Activated T-cell treated with anti-CD3 and anti-CD28 coated beads, Interleukin-2, amount 50 U/mL, for 4 hours (primary cell): Measurements from ENCODE around the gene MFSD1. TPM values are rescaled to one million over a fixed set of nuclear protein-coding genes. Genes with fewer than 3 reads are reported as not detected.

Experiments
- ATAC-seq, 2 donors: fragments of 200-7000 bp; cut with Tn5 transposase; one replicate each; pipeline ENCODE4 v1.10.0; 2021
- DNase-seq: peaks from one replicate; pipeline ENCODE4 v3.0.0-alpha.2; 2020
- H3K27me3 Mint-ChIP-seq: one replicate; pipeline ENCODE4 v1.8.0; 2021; ENCODE audit warnings: low read depth, mixed read lengths
- H3K36me3 Mint-ChIP-seq: one replicate; pipeline ENCODE4 v1.8.0; 2022; ENCODE audit warnings: mixed read lengths; ENCODE audit not compliant: insufficient read depth
- H3K4me1 Mint-ChIP-seq: one replicate; pipeline ENCODE4 v1.8.0; 2021; ENCODE audit warnings: low read depth, mixed read lengths
- H3K4me3 Mint-ChIP-seq: one replicate; pipeline ENCODE4 v1.8.0; 2021; ENCODE audit warnings: mild to moderate bottlenecking, moderate library complexity, mixed read lengths
- H3K9me3 Mint-ChIP-seq: one replicate; pipeline ENCODE4 v1.8.0; 2021; ENCODE audit warnings: mixed read lengths
- total RNA-seq, 3 donors: library from RNA; stranded (reverse); gene quantifications; one replicate each; pipeline ENCODE4 v1.2.1, GENCODE V29; 2021

MFSD1 gene
- total RNA-seq, 3 donors from 2014 or later, result 19.8 to 25.2 (median 20.2) TPM

DNA sequence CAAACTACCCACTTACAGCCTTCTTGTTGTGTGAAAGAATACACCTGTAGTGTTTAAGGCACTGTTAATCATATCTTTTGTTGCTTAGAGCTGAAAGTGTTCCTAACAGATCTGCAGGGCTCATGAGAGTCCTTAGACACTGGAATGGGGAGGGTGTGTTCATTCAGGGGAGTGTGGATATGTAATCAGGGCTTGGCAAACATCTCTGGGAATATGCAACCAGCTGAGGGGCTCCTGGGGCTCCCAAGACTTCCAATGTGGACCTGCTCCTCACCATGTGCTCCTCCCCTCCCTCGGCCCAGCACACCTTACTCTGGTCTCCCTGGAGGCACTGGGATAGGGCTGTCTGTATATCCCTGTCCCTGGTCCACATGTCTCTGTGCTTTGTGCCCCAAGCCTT is 30.3 kb upstream of the MFSD1 start:
- H3K4me1 Mint-ChIP-seq, result peaks cover 3% of the 10 kb centered on the region
- ATAC-seq (no peak), DNase-seq (no peak)
- no peaks in the 10 kb centered on the region for H3K9me3 Mint-ChIP-seq
- peaks cover 5% of the 10 kb centered on the region for H3K36me3 Mint-ChIP-seq
- H3K27me3 Mint-ChIP-seq, result no peaks in the 10 kb centered on the region
- H3K4me3 Mint-ChIP-seq, result no peak overlapping the region

DNA sequence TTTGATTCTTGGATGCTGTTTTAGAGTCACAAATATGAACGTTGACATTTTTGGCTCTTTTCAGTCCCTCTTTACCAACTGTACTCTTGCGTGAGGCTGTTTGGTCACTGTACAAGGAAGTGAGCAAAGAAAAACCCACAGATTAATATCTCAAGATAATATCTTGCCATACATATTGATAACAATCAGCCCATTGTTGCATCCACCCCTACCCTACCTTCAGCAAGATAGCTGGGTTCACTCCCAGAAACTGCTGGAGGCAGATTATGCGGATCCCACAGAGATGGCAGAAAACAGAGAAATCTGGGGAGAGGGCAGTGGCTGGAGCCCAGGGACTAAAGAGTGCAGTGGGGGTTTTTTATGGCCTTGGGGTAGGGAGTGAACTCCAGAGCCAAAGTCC is 29.9 kb upstream of the MFSD1 start:
- peaks cover 5% of the 10 kb centered on the region for H3K36me3 Mint-ChIP-seq
- no peaks in the 10 kb centered on the region for H3K27me3 Mint-ChIP-seq
- no peaks in the 10 kb centered on the region for H3K9me3 Mint-ChIP-seq
- H3K4me1 Mint-ChIP-seq, result peaks cover 3% of the 10 kb centered on the region
- ATAC-seq (no peak), DNase-seq (no peak)
- H3K4me3 Mint-ChIP-seq, result no peak overlapping the region

DNA sequence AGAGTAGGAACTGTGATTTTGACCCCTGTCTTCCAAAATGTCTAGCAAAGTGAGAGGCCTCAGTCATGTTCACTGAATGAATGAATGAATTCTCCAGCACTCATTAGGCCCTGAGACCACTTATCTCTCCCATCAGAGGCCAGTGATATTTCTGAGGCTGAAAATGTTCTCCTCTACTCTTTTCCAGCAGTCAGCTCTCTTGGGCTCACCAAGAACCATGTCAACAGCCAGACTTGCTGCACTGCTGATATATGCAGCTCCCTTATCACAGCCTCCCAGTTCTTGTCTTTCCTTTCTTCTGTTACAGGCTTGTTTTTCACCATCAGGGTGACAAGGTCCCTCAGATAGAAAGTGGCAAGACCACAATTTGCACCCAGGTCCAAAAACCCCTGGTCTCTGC is 28.7 kb upstream of the MFSD1 start:
- H3K36me3 Mint-ChIP-seq, result peaks cover 5% of the 10 kb centered on the region
- ATAC-seq, result no peak
- H3K4me3 Mint-ChIP-seq, result no peak overlapping the region
- no peak for DNase-seq
- no peaks in the 10 kb centered on the region for H3K27me3 Mint-ChIP-seq
- no peaks in the 10 kb centered on the region for H3K9me3 Mint-ChIP-seq
- H3K4me1 Mint-ChIP-seq, result peaks cover 3% of the 10 kb centered on the region

DNA sequence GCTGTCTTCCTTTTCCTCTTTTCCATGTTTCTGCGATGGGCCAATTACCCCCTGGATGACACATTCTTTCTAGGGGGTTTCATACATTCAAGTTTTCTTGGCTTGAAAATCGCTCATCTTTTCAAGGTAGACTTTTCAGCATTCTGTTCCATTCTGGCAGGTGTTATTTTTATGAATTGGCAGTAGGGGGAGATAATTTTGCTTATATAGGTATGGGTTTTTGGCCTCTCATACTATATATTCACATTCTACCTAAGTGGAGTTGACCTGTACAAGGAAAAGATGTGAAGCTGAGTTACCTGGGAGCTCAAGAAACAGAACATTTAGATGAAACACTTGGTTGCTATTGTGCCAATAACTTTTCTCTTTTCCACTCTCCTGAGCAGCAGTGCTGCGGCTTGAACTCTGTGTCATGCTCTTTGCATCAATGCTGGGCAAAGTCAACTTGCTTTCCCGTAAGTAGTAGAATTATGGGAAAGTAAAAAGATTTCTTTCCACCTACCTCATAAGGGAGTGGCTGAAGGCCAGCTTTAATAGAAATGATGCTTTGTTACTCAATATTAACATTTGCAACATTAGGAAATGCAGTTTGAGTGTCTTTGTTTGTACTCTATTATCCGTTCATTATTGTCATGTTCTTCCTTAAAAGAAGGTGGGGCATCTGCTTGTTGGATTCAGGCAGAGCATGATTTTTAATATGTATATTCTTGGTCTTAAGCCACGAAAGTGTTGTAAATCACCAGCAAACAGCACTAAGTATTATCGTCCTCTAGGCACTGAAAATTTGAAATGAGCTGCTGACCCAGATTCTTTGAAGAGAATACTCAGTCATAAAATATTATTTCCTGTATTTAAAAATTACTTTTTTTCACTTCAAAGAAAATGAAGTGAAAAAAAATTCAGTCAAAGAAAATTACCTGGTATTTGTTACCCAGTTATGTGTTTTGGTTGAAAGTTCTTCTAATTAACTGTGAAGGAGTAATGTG is 27.7 kb upstream of the MFSD1 start:
- ATAC-seq, result no peak
- no peaks in the 10 kb centered on the region for H3K27me3 Mint-ChIP-seq

DNA sequence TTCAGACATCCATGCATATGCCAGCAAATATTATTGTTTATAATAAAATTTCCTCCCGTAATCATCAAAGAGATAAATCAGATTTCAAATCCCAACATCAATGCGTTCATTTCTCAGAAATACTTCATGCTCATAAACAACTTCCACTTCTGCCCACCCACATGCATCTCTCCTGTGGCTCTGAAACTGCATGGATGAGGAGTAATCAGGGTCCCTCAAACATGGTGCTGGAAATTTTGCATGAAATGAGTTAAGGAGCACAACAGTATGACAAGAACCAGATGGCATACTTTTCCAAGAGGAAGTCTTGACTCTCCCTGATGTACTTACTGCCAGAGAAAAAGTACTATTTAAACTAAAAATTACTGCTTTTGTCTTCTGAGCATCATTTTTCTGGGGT is 26.9 kb upstream of the MFSD1 start:
- no peak for DNase-seq

More for the DNA sequence above, 27.7 kb upstream of the MFSD1 start:
- Mint-ChIP-seq H3K9me3 (no peaks in the 10 kb centered on the region), H3K36me3 (peaks cover 5% of the 10 kb centered on the region), H3K4me1 (peaks cover 3% of the 10 kb centered on the region), H3K4me3 (no peak overlapping the region)
- DNase-seq, result no peak

DNA sequence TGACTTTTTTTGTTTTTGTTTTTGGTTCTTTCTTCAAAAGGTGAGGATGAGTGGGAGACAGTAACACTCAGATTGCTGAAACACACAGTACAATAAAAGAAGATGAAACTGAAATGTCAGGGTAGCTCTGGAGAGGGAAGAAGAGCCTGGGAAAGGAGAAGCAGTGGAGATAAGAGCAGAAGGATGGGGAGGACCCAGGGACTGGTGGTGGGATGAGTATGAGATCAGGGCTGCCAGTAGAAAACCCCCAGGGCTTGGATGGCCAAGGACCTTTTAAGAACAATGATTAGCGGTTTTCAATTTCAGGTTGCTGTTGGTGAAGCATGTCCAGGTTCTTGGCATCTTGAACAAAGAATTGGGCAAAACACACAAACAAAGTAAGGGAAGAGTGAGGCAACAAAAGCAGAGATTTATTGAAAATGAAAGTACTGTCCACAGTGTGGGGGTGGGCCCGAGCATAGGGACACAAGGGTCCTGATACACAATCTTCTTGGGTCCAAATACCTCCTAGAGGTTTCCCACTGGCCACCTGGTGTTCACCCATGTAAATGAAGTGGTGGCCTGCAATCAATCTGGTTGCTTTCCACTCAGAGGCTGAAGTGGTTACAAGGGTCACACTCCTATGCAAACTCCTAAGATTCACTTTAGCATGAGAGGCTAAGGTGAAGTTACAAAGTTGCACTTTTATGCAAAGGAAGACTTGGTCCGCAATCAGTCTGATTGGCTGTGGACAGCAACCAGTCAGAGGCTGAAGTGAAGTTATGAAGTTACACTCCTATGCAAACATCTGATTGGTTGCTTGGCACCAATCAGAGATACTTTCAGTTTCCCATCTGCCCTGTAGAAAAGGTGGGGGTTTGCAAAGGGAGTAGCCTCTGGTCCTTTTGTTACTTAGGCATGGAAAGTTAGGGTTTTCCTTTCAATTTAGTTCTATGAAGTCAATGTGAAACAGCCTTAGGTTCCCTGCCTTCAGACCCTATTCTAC is 26.1 kb upstream of the MFSD1 start:
- ATAC-seq, result no peak
- H3K9me3 Mint-ChIP-seq, result no peaks in the 10 kb centered on the region

More for the DNA sequence above, 26.9 kb upstream of the MFSD1 start:
- Mint-ChIP-seq H3K4me1 (peaks cover 3% of the 10 kb centered on the region), H3K4me3 (no peak overlapping the region), H3K27me3 (no peaks in the 10 kb centered on the region), H3K9me3 (no peaks in the 10 kb centered on the region), H3K36me3 (peaks cover 2% of the 10 kb centered on the region)
- no peak for ATAC-seq

DNA sequence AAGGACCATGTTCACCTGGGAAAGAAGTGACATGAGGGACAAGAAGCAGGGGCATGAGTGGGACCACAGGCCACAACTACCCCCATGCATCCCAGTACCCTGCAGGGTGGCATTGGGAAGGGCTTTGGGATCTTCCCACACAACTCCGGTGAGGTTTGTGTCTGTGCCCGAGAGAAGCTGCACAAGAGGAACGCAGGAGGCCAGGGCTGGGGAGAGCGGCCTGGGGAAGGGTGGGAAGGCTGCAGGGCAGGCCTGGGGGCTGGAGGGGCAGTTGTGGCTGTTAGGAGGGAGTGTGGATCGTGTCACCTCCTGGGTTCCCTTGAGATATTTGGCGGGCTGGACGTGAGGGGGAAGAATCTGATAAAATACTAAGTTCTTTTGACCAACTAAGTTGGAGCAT is 25.3 kb upstream of the MFSD1 start:
- peaks cover 3% of the 10 kb centered on the region for H3K4me1 Mint-ChIP-seq
- ATAC-seq (no peak), DNase-seq (no peak)
- no peaks in the 10 kb centered on the region for H3K27me3 Mint-ChIP-seq
- H3K9me3 Mint-ChIP-seq, result no peaks in the 10 kb centered on the region
- peaks cover 2% of the 10 kb centered on the region for H3K36me3 Mint-ChIP-seq
- no peak overlapping the region for H3K4me3 Mint-ChIP-seq

More for the DNA sequence above, 26.1 kb upstream of the MFSD1 start:
- no peaks in the 10 kb centered on the region for H3K27me3 Mint-ChIP-seq
- no peak for DNase-seq
- H3K4me3 Mint-ChIP-seq, result no peak overlapping the region
- peaks cover 3% of the 10 kb centered on the region for H3K4me1 Mint-ChIP-seq
- peaks cover 2% of the 10 kb centered on the region for H3K36me3 Mint-ChIP-seq

DNA sequence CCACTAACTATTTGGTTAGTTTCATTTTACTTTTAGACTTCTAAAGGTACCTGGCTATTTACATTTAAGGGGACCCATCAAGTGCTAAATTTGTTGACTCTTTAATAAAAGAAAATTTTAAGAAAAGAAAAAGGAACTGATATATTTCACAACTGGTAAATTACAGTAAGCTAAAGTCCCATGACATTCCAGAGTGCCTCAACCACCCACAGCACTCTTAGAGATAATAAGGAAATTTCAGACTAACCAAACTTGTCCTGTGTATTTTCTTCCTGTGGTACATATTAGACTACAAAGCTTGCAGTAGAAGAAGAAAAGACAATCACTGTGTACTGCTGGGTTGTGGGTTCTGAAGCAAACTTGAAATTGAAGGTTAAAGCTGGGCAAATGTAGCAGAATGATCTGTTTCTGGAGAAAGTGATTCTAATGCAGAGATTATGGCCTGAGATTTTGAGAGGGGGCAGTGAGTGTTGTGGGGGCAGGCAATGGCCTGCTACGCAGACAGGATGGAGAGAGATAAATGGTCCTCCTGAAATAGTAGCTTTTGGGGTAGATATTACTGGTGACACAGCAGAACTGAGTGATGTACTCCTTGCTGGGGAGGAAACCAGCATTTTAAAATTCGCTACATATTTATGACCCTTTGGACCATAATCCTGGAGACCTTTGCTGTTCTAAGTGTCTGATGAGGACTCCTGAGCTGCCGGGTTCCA is 24.5 kb upstream of the MFSD1 start:
- no peak overlapping the region for H3K4me3 Mint-ChIP-seq
- peaks cover 2% of the 10 kb centered on the region for H3K36me3 Mint-ChIP-seq
- no peaks in the 10 kb centered on the region for H3K27me3 Mint-ChIP-seq
- no peaks in the 10 kb centered on the region for H3K9me3 Mint-ChIP-seq
- peaks cover 3% of the 10 kb centered on the region for H3K4me1 Mint-ChIP-seq
- ATAC-seq (no peak), DNase-seq (no peak)

DNA sequence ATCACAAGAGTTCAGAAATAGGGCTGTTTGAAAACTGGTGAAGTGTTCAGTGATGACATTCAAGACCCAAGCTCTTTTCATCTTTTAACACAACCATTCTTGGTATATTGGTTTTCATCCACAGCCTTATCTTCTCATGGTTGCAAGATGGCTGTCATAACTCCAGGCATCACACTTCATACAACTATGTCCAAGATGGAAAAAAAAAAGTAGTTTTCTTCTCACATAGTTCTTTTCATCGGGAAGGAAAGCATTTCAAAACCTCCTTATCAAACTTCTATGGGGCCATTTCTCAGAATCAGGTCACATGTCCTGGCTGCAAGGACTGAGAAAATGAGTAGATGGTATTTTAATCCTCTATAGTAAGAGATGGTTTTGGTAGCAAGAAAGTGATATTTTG is 21.1 kb upstream of the MFSD1 start:
- DNase-seq (no peak), ATAC-seq (no peak)
- H3K4me1 Mint-ChIP-seq, result no peaks in the 10 kb centered on the region
- no peaks in the 10 kb centered on the region for H3K9me3 Mint-ChIP-seq
- no peaks in the 10 kb centered on the region for H3K27me3 Mint-ChIP-seq
- no peak overlapping the region for H3K4me3 Mint-ChIP-seq
- H3K36me3 Mint-ChIP-seq, result no peaks in the 10 kb centered on the region

DNA sequence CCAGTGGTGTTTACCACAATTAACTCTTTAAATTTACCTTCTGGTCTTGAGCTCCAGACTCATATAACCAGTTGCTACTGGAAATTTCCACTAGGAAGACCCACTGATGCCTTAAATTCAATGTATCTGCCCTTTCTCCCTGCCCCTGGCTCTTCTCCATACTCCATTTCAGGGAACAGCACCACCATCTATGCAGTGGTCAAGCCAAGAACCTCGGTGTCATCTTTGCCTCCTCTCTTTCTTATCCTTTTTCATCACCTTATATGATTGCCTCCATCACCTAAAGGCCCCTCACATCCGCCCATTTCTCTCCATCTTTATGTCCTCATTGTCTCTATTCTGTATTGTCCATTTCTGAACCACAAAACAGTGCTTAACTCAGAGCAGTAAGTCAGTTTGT is 20.7 kb upstream of the MFSD1 start:
- Mint-ChIP-seq H3K9me3 (no peaks in the 10 kb centered on the region), H3K36me3 (no peaks in the 10 kb centered on the region), H3K27me3 (no peaks in the 10 kb centered on the region), H3K4me1 (no peaks in the 10 kb centered on the region), H3K4me3 (no peak overlapping the region)
- DNase-seq (no peak), ATAC-seq (no peak)

DNA sequence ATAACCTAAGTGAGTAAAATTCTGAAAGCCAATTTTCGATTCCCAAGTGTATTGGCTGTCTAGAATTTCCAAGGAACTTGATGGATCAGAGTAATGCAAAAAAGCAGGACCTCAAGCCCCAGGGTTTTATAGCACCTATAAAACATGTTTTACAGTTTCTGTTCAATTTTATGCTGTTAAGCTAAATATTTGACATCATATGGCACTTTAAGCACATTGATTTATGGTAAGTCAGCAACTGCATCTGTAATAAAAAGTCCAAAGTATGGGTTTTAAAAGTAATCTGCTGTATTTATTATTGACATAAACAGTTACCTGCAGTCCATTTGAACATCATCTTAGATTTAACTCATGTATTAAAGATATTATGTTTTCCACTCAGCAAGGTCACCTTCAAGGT is 20.0 kb upstream of the MFSD1 start:
- H3K9me3 Mint-ChIP-seq, result no peaks in the 10 kb centered on the region
- H3K4me3 Mint-ChIP-seq, result no peak overlapping the region
- no peaks in the 10 kb centered on the region for H3K27me3 Mint-ChIP-seq
- DNase-seq (no peak), ATAC-seq (no peak)
- H3K36me3 Mint-ChIP-seq, result no peaks in the 10 kb centered on the region
- no peaks in the 10 kb centered on the region for H3K4me1 Mint-ChIP-seq

DNA sequence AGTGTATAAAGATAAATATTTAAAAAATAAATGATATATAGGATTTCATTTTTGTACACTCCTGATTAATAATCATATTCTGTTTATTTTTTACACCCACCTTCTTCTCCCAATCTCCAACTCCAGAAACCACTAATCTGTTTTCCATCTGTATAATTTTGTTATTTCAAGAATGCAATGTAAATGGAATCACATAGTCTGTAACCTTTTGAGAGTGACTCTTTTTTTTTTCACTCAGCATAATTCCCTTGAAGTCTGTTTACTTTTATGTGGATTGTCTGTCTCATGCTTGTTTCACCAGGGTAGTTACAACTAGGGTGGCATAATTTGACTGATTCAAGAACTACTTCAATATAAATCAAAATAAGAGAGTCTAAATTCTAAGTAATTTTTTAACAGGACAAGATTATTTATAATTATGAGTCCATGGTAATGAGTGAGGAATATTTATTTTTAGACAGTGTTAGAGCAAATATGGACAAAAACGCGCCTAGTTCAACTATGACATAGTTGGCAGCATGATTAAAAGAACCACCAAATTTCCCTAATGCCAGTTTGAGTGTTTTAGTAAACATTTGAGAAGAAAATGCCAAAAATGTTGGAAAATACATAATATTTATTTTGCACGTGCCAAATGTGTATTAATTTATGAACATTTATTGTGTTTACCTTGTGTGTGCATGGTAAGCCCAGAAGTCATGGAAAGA is 19.4 kb upstream of the MFSD1 start:
- Mint-ChIP-seq H3K9me3 (no peaks in the 10 kb centered on the region), H3K4me1 (no peaks in the 10 kb centered on the region)

DNA sequence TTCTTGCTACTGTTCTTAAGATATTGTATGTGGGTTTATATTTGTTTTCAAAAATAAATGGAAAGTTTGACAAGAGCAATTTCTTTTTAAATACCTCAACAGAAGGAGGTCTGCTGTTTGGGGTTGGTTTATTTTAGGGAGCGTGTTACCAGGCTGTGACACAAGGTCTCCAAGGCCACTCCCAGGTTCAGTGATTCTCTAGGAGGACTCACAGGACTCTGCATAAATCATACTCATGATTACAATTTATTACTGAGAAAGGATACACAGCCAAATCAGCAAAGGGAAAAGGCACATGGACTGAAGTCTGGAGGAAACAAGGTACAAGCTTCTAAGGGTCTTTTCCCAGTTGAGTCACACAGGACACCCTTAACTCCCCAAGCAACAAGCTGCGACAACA is 18.8 kb upstream of the MFSD1 start:
- Mint-ChIP-seq H3K9me3 (no peaks in the 10 kb centered on the region), H3K4me1 (no peaks in the 10 kb centered on the region), H3K36me3 (no peaks in the 10 kb centered on the region), H3K27me3 (no peaks in the 10 kb centered on the region), H3K4me3 (no peak overlapping the region)
- DNase-seq (no peak), ATAC-seq (no peak)

More for the DNA sequence above, 19.4 kb upstream of the MFSD1 start:
- DNase-seq (no peak), ATAC-seq (no peak)
- Mint-ChIP-seq H3K36me3 (no peaks in the 10 kb centered on the region), H3K27me3 (no peaks in the 10 kb centered on the region), H3K4me3 (no peak overlapping the region)
